Pulmonary artery endothelial cell (primary cell): ENCODE measurements around the gene ESAM. TPM values are rescaled to one million over a fixed set of nuclear protein-coding genes. Genes with fewer than 3 reads are reported as not detected.

Experiments
- DNase-seq: peaks from one replicate; pipeline ENCODE4 v3.0.0-alpha.2; 2011; ENCODE audit warnings: low read depth, low spot score
- total RNA-seq: library from RNA; depleted of rRNA; stranded (reverse); fragments of >200 nt; gene quantifications from 2 replicates; pipeline ENCODE4 v1.2.3, GENCODE V29; 2014

The ESAM gene
- total RNA-seq, 1 donor from 2014 or later, result 85.7 TPM

- no peak for DNase-seq
Observed at GRCh38 chr11:124753624-124754023, 8.5 kb downstream of the ESAM start.

GRCh38 chr11:124753205-124753604 is 8.9 kb downstream of the ESAM start:
- no peak for DNase-seq

- no peak for DNase-seq
Observed at GRCh38 chr11:124752471-124753102, 9.5 kb downstream of the ESAM start.

GRCh38 chr11:124751741-124752470 is 10.2 kb downstream of the ESAM start, which contains the start of gene VSIG2:
TSS of gene VSIG2 (minus strand) at chr11:124752255. CDS start at chr11:124752137, 118 bp downstream.
- no peak for DNase-seq

- no peak for DNase-seq
Observed at GRCh38 chr11:124751391-124751740, 10.7 kb downstream of the ESAM start.

- DNase-seq, result no peak
Observed at GRCh38 chr11:124749912-124750311, 12.2 kb downstream of the ESAM start.

GRCh38 chr11:124748481-124749343 is 13.4 kb downstream of the ESAM start:
- DNase-seq, result peak; percentile 64

GRCh38 chr11:124748100-124748418 is 14.0 kb downstream of the ESAM start:
- DNase-seq, result no peak

GRCh38 chr11:124747406-124748099 is 14.5 kb downstream of the ESAM start:
- no peak for DNase-seq

GRCh38 chr11:124746621-124747243 is 15.4 kb downstream of the ESAM start:
- DNase-seq, result no peak

- DNase-seq, result no peak
Observed at GRCh38 chr11:124745835-124746620, 16.1 kb downstream of the ESAM start.

GRCh38 chr11:124745270-124745834 is 16.7 kb downstream of the ESAM start:
- DNase-seq, result no peak

GRCh38 chr11:124743050-124743449 is 19.0 kb downstream of the ESAM start:
- DNase-seq, result no peak

- no peak for DNase-seq
Observed at GRCh38 chr11:124742555-124742954, 19.5 kb downstream of the ESAM start.

GRCh38 chr11:124740277-124740882 is 21.7 kb downstream of the ESAM start:
- DNase-seq, result no peak

GRCh38 chr11:124739479-124740276 is 22.4 kb downstream of the ESAM start, which contains the start of gene NRGN:
TSS of gene NRGN (plus strand) at chr11:124739942. CDS start at chr11:124740085, 143 bp downstream.
- peak; percentile 65 for DNase-seq

- DNase-seq, result no peak
Observed at GRCh38 chr11:124738713-124739478, 23.2 kb downstream of the ESAM start.
